Stimulated activated CD4-positive, alpha-beta T cell treated with anti-CD3 and anti-CD28 coated beads, Interleukin-2, amount 100 ng/mL, for 24 hours (primary cell): ENCODE results near the gene PAFAH2.

Source experiments
- DNase-seq, 2 donors: peaks; one replicate each; pipeline ENCODE4 v3.0.0-alpha.2; 2020

Gene PAFAH2

GRCh38 chr1:26029864-26030481 lies 32.1 kb upstream of the PAFAH2 start:
- no peak for DNase-seq

DNA sequence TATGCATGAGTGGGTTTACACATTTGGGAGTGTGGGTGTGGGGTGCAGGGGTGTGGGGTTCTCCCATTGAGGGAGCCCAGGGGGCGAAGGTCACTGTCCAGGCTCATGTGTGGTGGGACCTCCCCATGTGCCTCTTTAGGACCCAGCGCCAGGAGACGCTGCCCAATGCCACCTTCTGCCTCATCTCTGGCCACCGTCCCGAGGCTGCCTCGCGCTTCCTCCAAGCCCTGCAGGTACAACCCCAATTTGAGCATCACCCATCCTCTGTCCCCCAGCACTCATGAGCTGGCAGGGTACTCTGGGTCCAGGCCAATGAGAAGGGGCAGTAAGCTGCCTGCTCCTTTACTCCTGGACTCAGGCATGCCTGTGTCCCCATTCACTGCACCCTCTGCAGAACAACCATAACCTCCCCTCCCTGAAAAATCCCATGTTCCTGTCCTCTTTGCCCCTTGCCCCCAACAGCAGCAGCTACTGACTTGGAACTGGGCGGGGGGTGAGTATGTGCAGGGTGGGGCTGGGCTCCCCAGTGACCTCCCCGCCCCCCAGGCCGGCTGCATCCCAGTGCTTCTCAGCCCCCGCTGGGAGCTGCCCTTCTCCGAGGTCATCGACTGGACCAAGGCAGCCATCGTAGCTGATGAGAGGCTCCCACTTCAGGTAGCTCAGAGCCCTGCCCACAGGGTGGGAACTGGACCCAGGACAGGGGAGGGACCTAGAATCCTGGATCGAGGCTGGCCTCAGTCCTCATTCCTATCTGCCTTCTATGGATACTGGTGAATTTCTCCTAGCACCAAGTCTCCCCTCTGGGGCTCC lies 31.4 kb upstream of the PAFAH2 start:
- no peak for DNase-seq

- DNase-seq: no peak
Measured at GRCh38 chr1:26028490-26028980, 30.7 kb upstream of the PAFAH2 start.

- DNase-seq: no peak
Measured at GRCh38 chr1:26027716-26028489, 30.0 kb upstream of the PAFAH2 start.

DNA sequence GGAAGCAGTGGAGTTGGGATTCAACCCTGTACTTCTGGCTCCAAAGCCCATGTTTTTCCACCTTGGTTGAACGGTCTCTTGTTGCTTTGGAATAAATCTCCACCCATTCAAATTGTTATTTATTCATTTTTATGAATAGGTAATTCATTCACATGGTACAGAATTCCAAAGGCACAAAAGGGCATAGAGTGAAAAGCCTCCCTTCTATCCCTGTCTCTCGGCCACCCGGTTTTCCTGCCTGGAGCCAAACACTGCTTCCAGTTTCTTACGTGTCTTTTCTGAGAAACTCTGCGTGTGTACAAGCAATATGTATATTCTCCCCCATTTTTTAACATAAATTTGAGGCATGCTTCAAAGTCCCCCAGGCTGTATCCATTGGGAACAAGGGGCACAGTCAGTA lies 27.7 kb upstream of the PAFAH2 start:
- DNase-seq: no peak

DNA sequence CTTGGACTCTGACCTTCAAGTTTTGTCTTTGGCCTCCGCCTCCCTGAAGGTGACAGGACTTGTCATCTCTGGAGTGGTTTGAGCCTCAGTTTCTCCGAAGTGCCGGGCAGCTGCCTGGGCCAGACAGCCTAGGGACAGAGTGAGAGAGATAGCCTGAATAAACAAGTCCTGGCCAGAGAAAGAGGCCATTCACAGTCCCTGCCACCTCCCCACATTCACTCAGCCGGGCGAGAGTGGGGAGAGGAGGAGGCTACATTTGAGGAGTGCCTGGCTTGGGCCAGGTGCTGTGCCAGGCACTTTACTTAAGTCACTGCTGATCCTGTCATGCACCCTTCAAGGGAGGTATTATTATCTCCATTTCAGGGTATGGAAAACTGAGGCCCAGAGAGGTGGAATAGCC lies 27.2 kb upstream of the PAFAH2 start:
- no peak for DNase-seq

GRCh38 chr1:26023826-26024225 lies 26.0 kb upstream of the PAFAH2 start:
- DNase-seq: no peak

GRCh38 chr1:26023009-26023408 lies 25.1 kb upstream of the PAFAH2 start:
- DNase-seq: no peak

GRCh38 chr1:26022404-26022779 lies 24.5 kb upstream of the PAFAH2 start:
- no peak for DNase-seq

DNA sequence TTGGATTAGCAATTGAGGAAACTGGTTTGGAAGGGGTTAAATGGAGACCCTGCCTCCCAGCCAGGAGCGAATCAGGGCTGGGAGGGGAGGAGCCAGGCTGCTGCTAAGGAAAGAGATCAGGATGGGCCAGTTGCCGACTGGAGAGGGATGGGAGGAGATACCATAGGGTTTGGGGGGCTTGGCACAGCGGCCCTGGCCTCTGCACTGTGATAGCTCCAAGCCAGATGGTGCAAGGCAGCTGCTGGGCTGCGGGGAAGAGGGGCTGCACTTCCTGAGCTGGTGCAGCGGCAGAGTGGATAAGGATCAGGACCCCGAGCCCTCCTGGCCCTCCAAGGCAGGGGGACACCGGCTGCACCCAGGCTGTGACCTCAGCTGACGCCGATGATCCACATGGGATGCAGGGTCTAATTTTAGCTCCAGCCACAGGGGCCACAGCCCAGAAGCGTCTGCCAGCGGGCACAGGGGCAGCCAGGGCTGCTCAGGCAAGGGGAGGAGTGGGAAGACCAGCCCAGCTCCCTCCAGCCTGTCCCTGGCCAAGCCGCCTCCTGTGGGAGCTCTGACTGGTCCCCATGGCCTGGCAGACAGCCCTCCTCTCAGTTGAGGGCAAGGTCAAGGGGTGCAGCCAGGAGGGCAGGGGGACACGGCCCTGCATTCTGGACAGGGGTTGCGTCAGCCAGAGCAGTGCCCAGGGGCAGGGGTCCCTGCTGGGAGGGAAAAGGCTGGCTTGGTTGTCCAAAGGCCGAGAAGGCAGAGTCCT lies 24.0 kb upstream of the PAFAH2 start, which contains the start of gene EXTL1:
Gene EXTL1 (plus strand): TSS at position 129 of the 757 bp plus-strand sequence. CDS start 872 bp downstream, outside the sequence.
- DNase-seq: no peak

DNA sequence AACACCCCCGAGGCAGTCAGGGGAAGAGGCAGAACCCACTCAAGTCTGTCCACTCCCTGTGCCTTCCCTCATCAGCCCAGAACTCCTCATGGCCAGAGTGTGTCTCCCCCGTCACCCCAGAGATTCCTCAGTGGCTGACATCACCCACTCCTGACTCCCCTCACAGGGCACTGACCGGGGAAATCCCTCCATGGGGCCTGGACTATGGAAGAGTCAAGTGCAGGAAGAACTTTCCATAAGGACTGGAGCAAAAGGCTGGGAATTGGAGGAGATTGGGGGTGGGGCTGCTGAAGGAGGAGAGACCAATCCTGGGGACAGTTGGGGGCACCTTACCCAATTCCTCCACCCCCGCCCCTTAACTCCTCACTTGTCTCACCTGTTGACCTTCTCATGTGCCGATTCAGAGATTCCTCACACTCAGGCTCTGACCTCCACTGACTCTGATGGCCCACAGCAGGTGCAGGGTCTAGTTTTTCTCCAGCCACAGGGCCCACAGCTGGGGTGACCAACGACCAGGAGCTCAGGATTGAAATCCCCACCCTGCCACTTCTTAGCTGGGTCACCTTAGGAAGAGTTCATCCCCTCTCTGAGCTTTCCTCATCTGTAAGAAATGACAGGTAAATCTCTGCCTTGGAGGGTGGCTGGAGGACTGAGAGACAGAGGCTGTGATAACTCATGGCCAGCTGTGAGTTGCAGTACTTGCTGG lies 23.2 kb upstream of the PAFAH2 start:
- DNase-seq: no peak

- no peak for DNase-seq
Measured at GRCh38 chr1:26020330-26020768, 22.5 kb upstream of the PAFAH2 start.

DNA sequence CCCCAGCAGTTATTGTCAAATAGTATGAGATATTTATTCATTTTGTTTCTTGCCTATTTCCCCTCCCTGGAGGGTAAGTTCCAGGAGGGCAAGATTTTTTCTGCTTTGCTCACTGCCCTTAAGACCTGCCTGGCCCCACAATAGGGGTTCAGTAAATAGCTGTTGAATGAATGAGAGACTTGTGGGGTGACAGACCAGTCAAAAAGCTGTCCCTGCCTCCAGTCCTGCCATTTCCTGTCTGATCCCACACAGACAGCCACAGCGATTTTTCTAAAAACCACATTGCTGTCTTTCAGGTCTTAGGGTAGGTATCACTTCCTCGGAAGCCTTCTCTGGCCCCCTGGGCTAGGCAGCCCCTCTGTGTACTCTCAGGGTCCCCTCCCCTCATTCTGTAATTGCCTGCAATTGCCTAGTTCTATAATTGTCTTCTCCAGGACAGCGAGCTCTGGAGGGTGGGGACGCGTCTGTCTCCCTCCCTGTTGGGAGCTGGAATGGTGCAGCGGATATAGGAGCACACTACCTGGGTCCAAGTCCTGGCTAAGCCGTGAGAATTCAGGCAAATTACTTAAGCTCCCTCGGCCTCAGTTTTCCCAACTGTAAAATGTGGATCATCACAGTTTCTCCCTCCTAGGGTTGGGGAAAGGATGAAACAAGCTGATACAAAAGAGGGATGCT lies 21.9 kb upstream of the PAFAH2 start:
- no peak for DNase-seq

DNA sequence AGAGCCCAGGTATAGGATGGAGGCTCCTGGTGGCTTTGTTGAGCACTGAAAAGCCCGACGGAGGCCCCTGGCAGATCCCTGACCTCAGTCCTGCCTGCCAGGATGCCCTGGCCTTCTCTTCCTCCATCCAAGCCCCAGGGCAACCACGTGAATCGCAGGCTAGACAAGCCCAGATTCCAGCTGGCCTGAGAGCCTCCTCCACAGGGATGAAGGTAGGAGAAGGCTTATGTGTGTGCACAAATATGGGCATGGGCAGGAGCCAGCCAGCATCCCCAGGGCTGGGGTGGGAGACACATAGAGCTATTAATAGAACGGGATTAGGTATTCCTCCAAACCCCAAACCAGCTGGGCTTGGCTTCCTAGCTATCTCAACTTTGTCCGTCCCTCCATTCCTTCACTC lies 19.7 kb upstream of the PAFAH2 start:
- no peak for DNase-seq

DNA sequence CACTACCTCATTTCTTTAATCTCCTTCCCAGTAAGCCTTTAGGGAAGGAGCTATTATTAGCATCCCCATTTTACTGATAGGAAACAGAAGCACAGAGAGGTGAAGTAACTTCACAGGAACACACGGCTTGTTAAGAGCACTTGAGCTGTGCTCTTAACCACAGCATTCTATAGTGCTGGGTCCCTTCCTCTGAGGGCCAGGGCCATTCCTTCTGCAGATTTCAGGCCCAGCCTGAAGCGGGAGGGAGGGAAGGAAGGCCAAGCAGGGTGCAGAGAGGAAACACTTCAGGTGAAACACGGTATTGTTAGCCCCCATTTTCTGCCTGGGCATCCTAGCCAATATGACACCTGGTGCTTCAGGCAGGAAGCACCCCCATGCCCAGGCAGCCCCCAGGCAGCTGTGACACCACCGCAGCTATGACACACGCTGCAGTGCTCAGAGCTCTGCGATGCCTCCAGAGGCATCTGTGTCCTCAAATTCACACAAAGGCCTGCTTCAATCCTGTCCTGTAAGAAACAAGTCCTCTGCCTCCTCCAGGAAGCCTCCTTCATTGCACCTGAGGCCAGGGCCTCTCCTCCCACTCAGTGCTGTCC lies 19.2 kb upstream of the PAFAH2 start:
- DNase-seq: no peak

DNA sequence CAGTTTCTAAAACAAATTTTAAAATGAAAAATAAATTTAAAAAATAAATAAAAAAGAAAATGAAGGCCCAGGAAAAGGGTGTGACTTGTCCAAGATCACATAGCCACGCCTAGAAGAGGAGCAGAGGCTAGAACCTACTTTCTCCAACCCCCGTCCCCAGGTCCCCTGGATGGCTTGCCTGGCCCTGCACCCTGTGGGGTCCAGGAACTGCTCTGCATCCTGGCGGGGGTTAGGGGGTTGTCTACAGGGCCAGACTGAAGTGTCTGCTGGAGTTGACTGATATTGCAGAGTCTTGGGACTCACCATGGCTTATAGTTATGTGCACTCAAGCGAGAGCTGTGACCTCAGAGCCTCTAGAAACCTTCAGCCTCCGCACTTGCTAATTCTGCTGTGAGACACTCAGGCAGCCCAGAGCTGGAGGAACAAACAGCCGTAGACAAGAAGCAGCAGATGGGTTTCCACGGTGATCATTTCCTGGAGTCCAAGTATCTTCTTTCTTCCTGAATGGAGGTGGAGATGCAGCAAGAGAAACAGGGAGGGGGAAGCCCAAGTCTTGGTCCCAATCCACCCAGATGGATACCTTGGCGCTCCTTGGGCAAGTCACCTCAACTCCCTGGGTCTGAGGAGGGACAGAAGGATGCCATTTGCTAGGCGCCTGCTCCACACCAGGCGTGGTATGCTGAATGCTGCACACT lies 18.5 kb upstream of the PAFAH2 start:
- no peak for DNase-seq

GRCh38 chr1:26015358-26015757 lies 17.5 kb upstream of the PAFAH2 start:
- no peak for DNase-seq

DNA sequence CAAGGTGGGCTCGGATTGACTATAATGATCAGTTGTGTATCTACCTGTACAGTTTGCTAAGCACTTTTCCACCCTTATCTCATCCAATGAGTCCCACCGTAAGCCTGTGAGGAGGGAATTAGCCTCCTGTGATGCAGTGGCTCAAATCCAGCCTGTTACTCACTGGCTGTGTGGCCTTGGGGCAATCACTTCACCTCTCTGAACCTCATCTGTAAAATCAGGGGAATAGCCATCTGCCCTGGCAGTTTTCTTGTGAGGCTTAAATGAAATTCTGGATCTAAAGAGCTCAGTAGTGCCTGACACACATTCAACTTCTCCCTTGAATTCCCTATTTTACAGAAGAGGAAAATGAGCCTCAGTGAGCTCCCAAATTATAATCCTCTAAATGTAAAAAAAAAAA lies 16.3 kb upstream of the PAFAH2 start:
- no peak for DNase-seq

DNA sequence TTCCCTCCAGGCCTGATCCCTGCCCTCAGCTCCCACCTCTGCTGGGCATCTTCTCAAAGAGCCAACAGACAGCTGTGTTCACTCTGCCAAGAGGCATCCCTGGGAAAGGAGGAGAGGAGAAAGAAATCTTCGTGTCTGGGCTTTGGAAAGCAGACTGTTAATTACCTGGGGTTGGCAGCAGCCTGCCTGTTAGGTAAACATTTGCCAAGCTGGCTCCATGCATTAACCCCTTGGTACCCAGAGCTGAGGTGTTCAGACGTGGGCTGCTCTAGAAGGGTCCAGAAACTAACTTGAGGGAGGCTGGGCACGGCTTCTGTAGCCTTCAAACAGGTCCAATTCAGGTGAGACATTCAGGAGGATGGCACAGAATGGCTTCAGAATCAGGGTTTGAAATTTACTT lies 15.0 kb upstream of the PAFAH2 start:
- DNase-seq: no peak

GRCh38 chr1:26010825-26011224 lies 13.0 kb upstream of the PAFAH2 start:
- DNase-seq: no peak
